Astrocyte (in vitro differentiated cells and primary cell): ENCODE data around the gene GARIN5B. TPM values are rescaled to one million over a fixed set of nuclear protein-coding genes. Genes with fewer than 3 reads are reported as not detected.

ENCODE experiments used
- DNase-seq: peaks from one replicate; pipeline ENCODE4 v3.0.0-alpha.2; 2010; ENCODE audit warnings: low read depth
- FAIRE-seq: peaks from 2 replicates; lab custom pipeline; 2011; peaks lifted over from hg19 to GRCh38; lab: Jason Lieb, UNC
- H2AFZ ChIP-seq: 2 replicates; pipeline ENCODE4 v1.6.0; 2012; ENCODE audit warnings: low read depth, low read length, inconsistent platforms
- H3K27ac ChIP-seq: 2 replicates; pipeline ENCODE4 v1.5.1; 2011; ENCODE audit warnings: low read depth, low read length, inconsistent platforms
- H3K27me3 ChIP-seq: 2 replicates; pipeline ENCODE4 v1.6.0; 2011; ENCODE audit warnings: low read length, inconsistent platforms; ENCODE audit not compliant: insufficient read depth
- H3K36me3 ChIP-seq: 2 replicates; pipeline ENCODE4 v1.5.1; 2011; ENCODE audit warnings: low read length, inconsistent platforms; ENCODE audit not compliant: insufficient read depth
- H3K4me1 ChIP-seq: 2 replicates; pipeline ENCODE4 v1.5.1; 2011; ENCODE audit warnings: low read length, inconsistent platforms; ENCODE audit not compliant: insufficient read depth
- H3K4me2 ChIP-seq: 2 replicates; pipeline ENCODE4 v1.6.0; 2012; ENCODE audit warnings: low read length, inconsistent platforms
- H3K4me3 ChIP-seq: 2 replicates; pipeline ENCODE4 v1.5.1; 2011; ENCODE audit warnings: low read depth, mild to moderate bottlenecking, low read length, inconsistent platforms; ENCODE audit not compliant: insufficient read depth
- H3K79me2 ChIP-seq: 2 replicates; pipeline ENCODE4 v1.6.0; 2012; ENCODE audit warnings: mild to moderate bottlenecking, low read length, inconsistent platforms; ENCODE audit not compliant: insufficient read depth
- H3K9ac ChIP-seq: 2 replicates; pipeline ENCODE4 v1.6.0; 2012; ENCODE audit warnings: mild to moderate bottlenecking, low read length, inconsistent platforms
- H3K9me3 ChIP-seq: 2 replicates; pipeline ENCODE4 v1.5.1; 2012; ENCODE audit warnings: low read depth, mild to moderate bottlenecking, low read length, inconsistent platforms; ENCODE audit not compliant: insufficient read depth
- H4K20me1 ChIP-seq: 2 replicates; pipeline ENCODE4 v1.6.0; 2012; ENCODE audit warnings: low read length, inconsistent platforms; ENCODE audit not compliant: insufficient read depth
- H3K27ac Mint-ChIP-seq: one replicate; pipeline ENCODE4 v1.8.0; 2021; ENCODE audit warnings: mild to moderate bottlenecking, mixed read lengths; ENCODE audit not compliant: unreplicated experiment
- H3K27me3 Mint-ChIP-seq: one replicate; pipeline ENCODE4 v1.8.0; 2021; ENCODE audit warnings: low read depth, mixed read lengths; ENCODE audit not compliant: unreplicated experiment
- H3K36me3 Mint-ChIP-seq: one replicate; pipeline ENCODE4 v1.8.0; 2021; ENCODE audit warnings: low read depth, mixed read lengths; ENCODE audit not compliant: unreplicated experiment
- H3K4me1 Mint-ChIP-seq: one replicate; pipeline ENCODE4 v1.8.0; 2021; ENCODE audit warnings: low read depth, mixed read lengths; ENCODE audit not compliant: unreplicated experiment
- H3K4me3 Mint-ChIP-seq: one replicate; pipeline ENCODE4 v1.8.0; 2021; ENCODE audit warnings: mild to moderate bottlenecking, moderate library complexity, mixed read lengths; ENCODE audit not compliant: unreplicated experiment
- H3K9me3 Mint-ChIP-seq: one replicate; pipeline ENCODE4 v1.8.0; 2021; ENCODE audit warnings: mild to moderate bottlenecking, mixed read lengths; ENCODE audit not compliant: unreplicated experiment
- EZH2 ChIP-seq: IDR thresholded peaks from 2 replicates; pipeline ENCODE4 v1.6.1; 2012; ENCODE audit warnings: mild to moderate bottlenecking, low read length, inconsistent platforms; ENCODE audit not compliant: insufficient read depth
- total RNA-seq: library from RNA; stranded (reverse); gene quantifications from 2 replicates; pipeline ENCODE4 v1.2.1, GENCODE V29; 2021
- TF ChIP-seq, protein P1 (sequence below): IDR thresholded peaks from 2 replicates; pipeline ENCODE4 v1.5.1; 2011; ENCODE audit warnings: low read depth, mild to moderate bottlenecking, inconsistent platforms, low read length, moderate library complexity; ENCODE audit not compliant: insufficient read depth

The GARIN5B gene
- total RNA-seq, 1 donor from 2014 or later: 0.20 TPM

DNA sequence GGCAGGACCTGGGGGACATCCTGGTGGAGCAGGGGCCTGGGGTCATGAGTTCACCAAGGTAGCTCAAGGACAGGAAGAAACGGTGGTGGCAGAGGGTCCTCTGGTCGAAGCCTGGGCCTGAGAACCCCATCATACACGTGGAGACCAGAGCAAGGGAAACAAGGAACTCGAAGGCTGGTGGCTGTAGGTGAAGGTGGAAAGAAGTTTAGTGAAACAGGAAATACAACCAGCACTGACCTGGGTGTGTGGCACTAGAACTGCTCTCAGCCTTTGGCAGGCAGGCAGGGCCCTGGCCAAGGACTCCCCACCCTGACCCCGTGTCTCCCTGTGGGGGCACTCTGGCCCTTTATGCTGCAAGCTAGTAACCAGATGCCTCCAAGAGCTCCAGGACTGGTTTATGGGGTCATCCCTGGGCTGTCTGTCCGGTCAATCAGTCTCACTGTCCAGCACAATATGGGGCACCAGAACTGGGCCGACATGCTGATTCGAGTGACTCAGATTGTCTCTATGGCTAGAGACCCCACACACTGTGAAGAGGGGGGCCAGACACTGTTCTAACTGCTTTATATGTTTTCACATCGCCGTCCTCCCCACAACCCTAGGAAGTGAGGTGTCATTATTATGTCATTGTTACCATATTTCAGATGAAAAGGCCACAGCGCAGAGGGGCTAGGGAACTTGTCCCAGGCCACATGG lies 12.3 kb downstream of the GARIN5B start:
- H3K27ac Mint-ChIP-seq: peak overlapping the region; percentile 34
- Histone ChIP-seq H2AFZ (no peak overlapping the region), H3K9ac (no peak overlapping the region), H3K27ac (no peak overlapping the region), H3K4me2 (no peak overlapping the region), H3K4me1 (peaks cover 10% of the 10 kb centered on the region), H4K20me1 (peaks cover 11% of the 10 kb centered on the region), H3K9me3 (no peaks in the 10 kb centered on the region), H3K4me3 (no peak overlapping the region), H3K79me2 (no peaks in the 10 kb centered on the region), H3K36me3 (no peaks in the 10 kb centered on the region), H3K27me3 (peaks cover 15% of the 10 kb centered on the region)
- H3K36me3 Mint-ChIP-seq: peaks cover 10% of the 10 kb centered on the region
- no peak for TF ChIP-seq EZH2
- TF ChIP-seq, protein P1, sequence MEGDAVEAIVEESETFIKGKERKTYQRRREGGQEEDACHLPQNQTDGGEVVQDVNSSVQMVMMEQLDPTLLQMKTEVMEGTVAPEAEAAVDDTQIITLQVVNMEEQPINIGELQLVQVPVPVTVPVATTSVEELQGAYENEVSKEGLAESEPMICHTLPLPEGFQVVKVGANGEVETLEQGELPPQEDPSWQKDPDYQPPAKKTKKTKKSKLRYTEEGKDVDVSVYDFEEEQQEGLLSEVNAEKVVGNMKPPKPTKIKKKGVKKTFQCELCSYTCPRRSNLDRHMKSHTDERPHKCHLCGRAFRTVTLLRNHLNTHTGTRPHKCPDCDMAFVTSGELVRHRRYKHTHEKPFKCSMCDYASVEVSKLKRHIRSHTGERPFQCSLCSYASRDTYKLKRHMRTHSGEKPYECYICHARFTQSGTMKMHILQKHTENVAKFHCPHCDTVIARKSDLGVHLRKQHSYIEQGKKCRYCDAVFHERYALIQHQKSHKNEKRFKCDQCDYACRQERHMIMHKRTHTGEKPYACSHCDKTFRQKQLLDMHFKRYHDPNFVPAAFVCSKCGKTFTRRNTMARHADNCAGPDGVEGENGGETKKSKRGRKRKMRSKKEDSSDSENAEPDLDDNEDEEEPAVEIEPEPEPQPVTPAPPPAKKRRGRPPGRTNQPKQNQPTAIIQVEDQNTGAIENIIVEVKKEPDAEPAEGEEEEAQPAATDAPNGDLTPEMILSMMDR: no peak
- peaks cover 5% of the 10 kb centered on the region for H3K4me1 Mint-ChIP-seq
- peaks cover 3% of the 10 kb centered on the region for H3K9me3 Mint-ChIP-seq
- FAIRE-seq (no peak), DNase-seq (no peak)
- H3K27me3 Mint-ChIP-seq: peaks cover 40% of the 10 kb centered on the region
- H3K4me3 Mint-ChIP-seq: peak overlapping the region; percentile 54

DNA sequence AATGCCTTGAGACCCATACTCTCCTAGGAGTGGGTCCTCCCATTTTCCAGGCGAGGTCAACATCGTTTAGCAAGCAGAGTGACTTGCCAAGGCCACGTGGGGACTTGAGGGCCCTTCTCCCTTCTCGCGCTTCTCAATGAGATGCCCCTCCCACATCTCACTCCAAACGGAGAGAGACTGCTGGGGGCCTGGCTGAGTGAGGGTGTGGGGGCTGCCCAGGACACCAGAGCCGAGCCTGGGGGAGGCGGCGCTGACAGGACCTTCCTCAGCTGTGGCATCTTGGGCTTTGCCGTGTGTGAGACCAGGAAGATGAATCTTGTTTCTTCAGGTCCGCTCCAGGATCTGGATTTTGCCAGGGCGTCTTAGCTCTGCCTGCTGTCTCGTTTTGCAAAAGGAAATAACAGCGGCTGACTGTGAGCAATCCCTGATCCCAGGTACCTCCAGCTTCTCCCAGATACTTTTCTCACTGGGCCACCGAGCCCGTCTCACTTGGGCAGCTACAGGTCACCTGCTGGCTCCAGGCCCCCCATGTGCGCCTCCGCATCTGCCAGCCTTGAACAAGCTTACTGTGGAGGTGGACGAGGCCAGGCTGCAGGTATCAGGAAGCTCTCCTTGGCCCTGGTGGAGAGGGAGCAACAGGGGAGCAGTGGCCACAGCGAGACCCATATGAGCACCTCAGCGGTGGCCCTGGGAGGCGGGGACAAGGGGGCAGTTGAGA lies 14.6 kb downstream of the GARIN5B start:
- Histone ChIP-seq H3K4me3 (no peak overlapping the region), H3K9me3 (no peaks in the 10 kb centered on the region), H3K4me1 (peaks cover 7% of the 10 kb centered on the region), H3K27ac (no peak overlapping the region), H3K9ac (no peak overlapping the region), H3K79me2 (no peaks in the 10 kb centered on the region), H3K4me2 (no peak overlapping the region), H3K36me3 (no peaks in the 10 kb centered on the region), H3K27me3 (peaks cover 10% of the 10 kb centered on the region), H4K20me1 (peaks cover 5% of the 10 kb centered on the region), H2AFZ (no peak overlapping the region)
- Mint-ChIP-seq H3K9me3 (peaks cover 3% of the 10 kb centered on the region), H3K36me3 (peaks cover 13% of the 10 kb centered on the region), H3K4me1 (peaks cover 13% of the 10 kb centered on the region), H3K27ac (no peak overlapping the region), H3K27me3 (peaks cover 30% of the 10 kb centered on the region), H3K4me3 (no peak overlapping the region)
- no peak for TF ChIP-seq EZH2
- TF ChIP-seq, protein P1: no peak
- DNase-seq (no peak), FAIRE-seq (no peak)
